OCI-M1 (cell line): ENCODE data around the gene BCAR1.
"Not testable (repeated sequence)": the region's sequence is repeated elsewhere in the genome, so short reads cannot be mapped to it uniquely, and the experiment has no call there.

Source experiments
- DNase-seq: peaks from one replicate; lab custom pipeline; 2025; lab: John Stamatoyannopoulos, UW

The BCAR1 gene

DNA sequence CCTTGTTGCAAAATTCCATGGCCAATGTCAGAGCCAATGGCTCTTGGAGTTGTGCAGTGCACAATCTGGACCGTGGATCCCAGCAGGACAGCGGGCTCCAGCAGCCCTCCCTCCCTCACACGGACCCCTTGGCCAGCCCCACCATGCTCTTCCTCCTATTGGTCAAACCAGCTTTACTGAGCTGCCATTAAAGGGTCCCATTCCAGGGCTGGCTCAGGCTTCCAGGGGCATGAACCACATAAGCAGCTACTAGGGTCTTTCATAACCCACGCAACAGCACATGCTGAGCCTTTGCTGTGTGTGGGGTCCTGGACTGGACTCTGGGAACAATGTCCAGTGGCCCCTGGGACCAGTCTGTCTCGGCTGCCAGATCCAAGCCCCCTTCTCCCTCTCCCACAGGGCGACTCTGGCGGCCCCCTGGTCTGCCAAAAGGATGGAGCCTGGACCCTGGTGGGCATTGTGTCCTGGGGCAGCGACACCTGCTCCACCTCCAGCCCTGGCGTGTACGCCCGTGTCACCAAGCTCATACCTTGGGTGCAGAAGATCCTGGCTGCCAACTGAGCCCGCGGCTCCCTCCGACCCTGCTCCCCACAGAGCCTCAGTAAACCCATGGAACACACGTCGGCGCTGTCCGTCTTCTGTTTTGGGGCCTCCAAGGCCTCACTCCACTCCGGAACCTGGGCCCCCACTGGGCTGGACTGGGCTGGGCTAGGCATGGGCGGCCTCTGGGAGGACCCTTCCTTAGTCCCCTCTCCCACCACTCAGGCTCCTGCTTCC, 26.9 kb downstream of the BCAR1 start:
- no peak for DNase-seq

DNA sequence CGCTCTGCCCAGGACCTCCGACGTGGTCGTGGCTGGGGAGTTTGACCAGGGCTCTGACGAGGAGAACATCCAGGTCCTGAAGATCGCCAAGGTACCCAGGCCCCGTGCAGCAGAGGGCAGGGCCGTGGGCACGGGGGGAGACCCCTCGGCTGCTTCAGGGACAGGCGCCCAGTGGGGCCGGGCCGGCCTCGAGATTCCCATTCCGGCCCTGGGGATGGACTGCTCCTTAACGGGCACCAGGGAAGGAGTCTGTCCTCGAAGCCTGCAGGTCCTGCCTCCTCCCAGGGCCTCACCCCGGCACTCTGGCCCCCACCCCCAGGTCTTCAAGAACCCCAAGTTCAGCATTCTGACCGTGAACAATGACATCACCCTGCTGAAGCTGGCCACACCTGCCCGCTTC, 28.3 kb downstream of the BCAR1 start:
- DNase-seq, result not testable (repeated sequence)

DNA sequence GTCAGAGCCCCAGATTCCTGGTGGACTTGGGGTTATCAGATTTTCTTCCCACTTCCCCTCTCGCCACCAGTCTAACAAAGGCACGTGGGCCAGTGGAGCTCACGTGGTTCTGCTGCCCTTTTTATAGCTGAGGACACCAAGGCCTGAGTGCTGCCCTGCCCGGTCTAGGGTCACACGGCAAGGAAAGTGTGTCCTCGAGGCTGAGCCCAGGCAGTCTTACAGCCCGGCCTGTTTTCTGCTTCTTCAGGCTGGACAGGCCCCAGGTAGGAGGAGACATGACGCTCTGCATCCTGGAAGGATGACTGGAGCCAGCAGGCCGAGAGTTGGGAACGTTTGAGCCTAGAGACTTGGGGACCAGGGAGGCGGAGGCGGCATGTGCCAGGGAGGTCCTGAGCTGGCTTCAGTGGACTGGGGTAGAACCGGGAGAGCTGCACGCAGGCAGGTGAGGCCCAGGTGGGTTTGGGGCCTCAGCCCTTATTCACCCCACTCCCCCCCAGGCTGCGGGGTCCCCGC, 29.1 kb downstream of the BCAR1 start:
- DNase-seq, result peak; percentile 17

DNA sequence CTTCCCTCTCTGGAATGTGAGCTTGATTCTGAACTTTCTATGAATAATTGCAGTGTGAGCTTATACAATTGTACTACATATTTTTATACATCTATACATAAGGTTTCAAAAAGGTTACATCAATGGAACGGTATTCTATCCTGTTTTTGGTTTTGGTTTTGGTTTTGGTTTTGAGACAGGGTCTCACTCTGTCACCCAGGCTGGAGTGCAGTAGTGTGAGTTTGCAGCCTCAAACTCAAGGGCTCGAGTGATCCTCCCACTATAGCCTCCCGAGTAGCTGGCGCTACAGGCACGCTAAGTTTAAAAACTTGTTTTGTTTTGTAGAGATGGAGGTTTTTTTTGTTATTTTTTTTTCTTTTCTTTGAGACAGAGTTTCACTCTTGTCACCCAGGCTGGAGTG, 31.6 kb downstream of the BCAR1 start:
- DNase-seq, result peak; percentile 87

DNA sequence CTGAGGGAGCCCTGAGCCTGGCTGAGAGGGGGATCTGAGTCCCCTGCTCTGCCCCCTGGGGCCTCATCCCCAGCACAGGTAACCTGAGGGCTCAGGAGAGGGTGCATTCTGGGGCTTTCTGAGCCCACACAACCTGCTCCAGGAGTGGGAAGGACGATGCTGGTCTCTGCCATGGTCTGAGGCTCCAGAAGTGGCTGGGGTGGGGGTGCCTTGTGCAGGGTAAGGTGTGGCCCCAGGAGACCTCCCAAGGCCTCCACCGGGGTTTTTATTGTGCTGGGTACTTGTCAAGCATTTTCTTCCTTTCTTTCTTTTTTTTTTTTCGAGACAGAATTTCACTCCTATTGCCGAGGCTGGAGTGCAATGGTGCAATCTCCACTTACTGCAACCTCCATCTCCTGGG, 32.3 kb downstream of the BCAR1 start:
- DNase-seq, result no peak

DNA sequence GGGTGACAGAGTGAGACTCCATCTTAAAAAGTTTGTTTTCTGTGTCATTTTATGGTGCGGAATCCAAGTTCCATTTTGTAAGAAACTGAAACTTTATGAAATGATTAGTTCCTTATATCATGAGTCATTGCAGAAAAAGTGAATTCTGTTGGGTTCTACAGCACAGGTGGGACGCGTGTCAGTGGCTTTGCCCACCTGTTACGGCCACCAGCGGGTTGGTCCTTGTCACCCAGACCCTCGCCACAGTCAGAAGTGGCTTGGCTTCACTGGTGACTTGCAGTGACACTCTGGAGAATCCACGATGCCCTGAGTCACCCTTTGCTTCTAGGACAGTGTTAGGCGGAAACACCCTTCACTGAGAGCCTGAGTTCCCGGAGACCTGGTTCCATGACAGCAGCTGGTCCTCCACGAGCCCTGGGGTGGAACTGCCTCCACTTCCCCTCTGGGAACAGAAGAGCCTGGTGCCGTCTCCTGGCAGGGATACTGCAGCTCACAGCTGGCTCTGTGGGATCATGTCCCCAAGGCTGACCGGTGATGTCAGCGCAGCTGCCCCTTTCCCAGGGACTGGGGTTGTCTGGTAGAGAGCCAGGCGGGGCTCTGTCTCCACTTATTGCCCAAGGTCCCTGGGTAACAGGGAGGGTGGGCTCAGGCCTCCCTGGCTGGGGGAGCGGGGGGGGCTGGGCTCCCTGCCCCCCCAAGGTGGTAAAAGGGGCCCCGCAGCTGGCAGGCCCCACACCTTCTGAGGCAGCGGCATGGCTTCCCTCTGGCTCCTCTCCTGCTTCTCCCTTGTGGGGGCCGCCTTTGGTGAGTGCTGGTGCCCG, 33.0 kb downstream of the BCAR1 start, which contains the start of gene CTRB1:
TSS of gene CTRB1 (plus strand) at position 733 of the 821 bp plus-strand sequence. CDS start at position 753, 20 bp downstream.
- no peak for DNase-seq

DNA sequence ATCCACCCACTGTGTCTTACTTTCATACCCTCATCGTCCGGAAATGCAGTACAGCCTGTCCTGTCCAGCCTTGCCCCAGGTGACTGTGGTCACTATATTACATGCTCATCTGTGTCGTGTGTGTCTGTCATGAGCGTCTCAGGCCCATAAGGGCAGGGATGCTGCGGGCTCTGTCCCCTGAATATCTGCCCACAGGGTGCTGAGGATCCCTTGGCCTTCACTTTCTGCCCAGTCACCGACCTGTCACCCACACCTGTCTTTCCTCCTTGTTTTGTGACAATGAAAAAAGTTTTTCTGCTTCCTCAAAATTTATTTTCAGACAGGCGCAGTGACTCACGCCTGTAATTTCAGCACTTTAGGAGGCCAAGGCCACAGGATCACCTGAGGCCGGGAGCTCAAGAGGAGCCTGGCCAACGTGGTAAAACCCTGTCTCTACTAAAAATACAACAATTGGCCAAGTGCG, 34.0 kb downstream of the BCAR1 start:
- DNase-seq, result no peak

DNA sequence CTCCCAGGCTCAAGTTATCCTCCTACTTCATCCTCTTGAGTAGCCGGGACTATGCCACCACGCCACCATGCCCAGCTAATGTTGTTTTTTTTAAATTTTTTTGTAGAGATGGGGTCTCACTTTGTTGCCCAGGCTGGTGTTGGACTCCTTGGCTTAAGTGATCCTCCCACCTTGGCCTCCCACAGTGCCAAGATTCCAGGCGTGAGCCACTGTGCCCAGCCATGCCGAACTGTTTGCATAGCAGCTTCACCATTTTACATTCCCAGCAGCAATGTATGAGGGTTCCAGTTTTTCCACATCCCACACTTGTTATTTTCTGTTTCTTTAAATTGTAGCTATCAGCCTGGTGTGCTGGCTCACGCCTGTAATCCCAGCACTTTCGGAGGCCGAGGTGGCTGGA, 34.8 kb downstream of the BCAR1 start:
- DNase-seq, result no peak

DNA sequence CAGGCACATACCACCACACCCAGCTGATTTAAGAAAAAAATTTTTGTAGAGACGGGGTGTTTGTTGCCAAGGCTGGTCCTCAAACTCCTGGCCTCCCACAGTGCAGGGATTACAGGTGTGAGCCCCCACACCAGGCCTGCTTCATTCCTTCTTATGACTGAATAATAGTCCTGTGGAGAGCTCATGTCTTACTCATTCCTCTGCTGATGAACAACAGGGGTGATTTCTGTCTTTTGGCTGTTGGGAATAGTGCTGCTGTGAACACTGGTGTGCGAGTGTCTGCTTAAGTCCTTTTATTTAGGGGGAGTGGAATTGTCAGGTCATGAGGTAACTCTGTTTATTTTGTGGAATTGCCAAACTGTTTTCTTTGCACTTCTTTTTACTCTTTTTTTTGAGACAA, 35.3 kb downstream of the BCAR1 start:
- DNase-seq, result no peak

GRCh38 chr16:75211286-75211685, 40.1 kb downstream of the BCAR1 start:
- not testable (repeated sequence) for DNase-seq

- DNase-seq, result no peak
Measured at GRCh38 chr16:75209944-75210343, 41.5 kb downstream of the BCAR1 start.

GRCh38 chr16:75209514-75209913, 41.9 kb downstream of the BCAR1 start:
- DNase-seq, result not testable (repeated sequence)

DNA sequence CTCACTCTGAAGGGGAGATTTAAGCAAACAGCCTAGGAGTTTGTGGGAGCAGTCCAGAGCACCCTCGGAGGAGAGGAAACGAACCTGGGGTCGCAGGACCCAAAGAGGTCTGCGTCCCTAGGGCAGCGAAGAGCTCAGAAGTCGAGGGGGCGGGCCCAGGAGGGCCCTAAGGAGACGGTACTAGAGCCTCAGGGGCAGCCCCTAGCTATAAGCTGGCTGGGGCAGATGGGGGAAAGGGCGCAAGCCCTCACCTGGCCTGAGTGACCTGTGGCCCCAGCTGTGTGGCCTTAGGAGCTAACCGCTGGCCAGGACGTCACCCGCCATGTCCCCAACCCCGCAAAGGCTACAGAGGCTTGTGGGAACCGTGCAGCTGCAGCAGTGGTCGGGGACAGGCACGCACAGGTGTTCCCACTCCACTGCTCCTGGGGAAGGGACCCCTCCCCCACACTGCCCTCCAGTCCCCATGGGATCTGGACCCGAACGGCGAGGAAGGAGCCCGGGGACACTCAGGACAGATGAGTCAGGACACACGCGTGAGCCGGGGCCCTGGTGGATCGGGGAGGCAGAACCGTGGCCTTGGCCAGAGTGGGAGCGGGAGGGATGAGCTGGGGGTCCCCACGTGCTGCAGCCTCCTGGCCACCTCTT, 42.4 kb downstream of the BCAR1 start:
- DNase-seq, result no peak

- no peak for DNase-seq
Measured at GRCh38 chr16:75208242-75208825, 43.1 kb downstream of the BCAR1 start.

DNA sequence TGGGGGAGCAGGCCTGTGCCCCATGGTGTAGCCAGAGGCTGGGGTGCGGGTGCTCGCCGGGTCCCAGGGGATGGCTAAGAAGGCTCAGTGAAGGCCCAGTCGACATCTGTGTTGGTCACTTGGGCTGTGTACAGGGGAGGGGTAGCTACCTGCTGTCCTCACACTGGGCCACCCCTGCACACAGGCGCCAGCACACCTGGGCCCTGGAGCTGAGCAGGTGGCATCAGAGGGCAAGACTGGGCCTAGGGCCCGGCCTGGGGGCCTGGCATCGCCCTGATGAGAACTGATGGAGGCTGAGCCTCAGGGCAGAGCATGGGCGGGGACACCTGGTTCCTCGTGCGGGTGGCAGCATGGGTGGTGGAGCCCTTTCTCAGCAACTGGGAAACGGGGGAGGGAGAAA, 43.6 kb downstream of the BCAR1 start:
- DNase-seq, result no peak

DNA sequence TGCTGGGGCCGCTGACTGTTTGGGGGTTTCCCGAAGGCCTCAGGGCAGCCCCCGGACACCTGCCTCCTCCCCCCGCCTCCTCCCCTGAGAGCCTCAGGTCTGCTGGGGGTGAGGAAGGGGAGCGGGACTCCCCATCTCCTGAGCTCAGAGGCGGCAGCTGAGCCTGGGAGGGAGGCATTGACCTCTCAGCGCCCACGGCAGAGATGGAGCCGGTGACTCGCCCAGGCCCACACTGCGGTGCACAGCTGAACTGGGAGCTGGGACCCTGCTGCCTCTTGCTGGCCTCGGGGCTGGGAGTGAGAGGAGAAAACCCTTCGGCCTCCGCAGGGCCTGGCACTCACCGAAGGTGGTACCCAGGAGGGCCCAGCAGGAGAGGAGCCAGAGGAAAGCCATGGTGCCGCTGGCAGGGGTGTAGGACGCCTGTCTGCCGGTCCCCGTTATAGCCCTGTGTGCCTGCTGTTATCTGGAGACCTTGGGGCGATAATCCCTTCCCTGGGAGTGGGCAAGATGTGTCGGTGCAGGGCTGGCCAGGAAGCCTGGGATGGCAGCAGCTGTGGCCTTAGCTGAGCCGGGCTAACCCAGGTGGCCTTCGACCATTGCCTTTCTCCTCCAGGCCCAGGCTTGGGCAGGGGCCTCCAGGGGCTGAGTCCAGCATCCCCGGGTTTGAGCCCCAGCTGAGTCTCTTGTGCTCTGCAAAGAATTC, 44.5 kb downstream of the BCAR1 start, which contains the start of gene CTRB2:
TSS of gene CTRB2 (minus strand) at position 413 of the 703 bp plus-strand sequence. CDS start at position 393, 20 bp downstream.
- DNase-seq, result no peak

GRCh38 chr16:75205961-75206748, 45.3 kb downstream of the BCAR1 start:
- not testable (repeated sequence) for DNase-seq

GRCh38 chr16:75205438-75205837, 46.0 kb downstream of the BCAR1 start:
- DNase-seq, result not testable (repeated sequence)

GRCh38 chr16:75204905-75205304, 46.5 kb downstream of the BCAR1 start:
- not testable (repeated sequence) for DNase-seq

DNA sequence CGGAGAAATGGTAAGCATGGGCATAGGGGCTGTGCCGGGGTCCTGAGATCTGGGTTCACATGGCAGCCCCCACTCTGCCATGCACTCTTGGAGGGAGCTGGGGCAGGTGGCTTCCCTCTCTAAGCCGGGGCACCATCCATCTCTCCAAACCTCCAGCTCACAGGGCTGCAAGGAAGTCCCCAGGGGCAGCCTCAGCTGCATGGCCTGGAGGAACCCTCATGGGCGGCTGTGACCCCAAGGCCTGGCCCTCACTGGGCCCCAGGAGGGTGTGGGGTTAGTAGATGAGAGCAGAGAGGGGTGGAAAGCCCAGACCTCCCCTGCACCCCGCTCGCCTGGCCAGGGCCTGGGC, 47.0 kb downstream of the BCAR1 start:
- DNase-seq, result no peak
